Right lobe of liver (tissue), 4 donors: ENCODE results near the gene UGT1A9.

Source experiments
- POLR2A ChIP-seq: fragments of 450-650 bp; IDR thresholded peaks from one replicate; pipeline ENCODE4 v1.6.1; 2017; ENCODE audit warnings: antibody characterized with exemption, mild to moderate bottlenecking
- TF ChIP-seq, protein P1 (sequence below), 4 donors: fragments of 200-600 bp in 3 of 4; fragments of 450-650 bp in 1 of 4; IDR thresholded peaks; one replicate each; pipeline versions ENCODE4 v1.5.1 to v1.8.0; 2016 to 2022; ENCODE audit warnings: antibody characterized with exemption in 4 of 4, mild to moderate bottlenecking in 2 of 4
- donor health status: DM: no; HTN: no; CAD: no.
- donor health status: DM: no; HTN: no; CAD: no.
- donor health status: DM: no; HTN: yes; CAD: no.

DNA sequence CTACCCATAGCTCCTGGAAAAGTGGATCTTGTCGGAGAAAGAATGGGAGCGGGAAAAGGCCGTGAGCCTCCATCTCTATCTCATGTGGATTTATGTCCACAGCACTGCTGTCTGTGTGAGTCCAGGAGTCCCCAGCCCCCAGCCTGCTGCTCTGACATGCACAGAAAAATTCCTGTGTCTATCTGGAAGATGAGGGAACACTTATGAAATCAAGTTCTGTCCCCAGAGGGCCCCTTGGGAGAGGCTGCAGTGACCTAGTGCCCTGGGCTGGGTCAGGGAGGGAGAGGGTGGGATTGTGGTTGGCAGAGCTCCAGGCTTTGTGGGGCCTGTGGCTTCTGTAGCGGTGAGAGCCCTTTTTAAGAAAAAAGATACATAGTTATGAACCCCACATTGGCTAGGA is 145.1 kb downstream of the UGT1A9 start:
- TF ChIP-seq, protein P1, sequence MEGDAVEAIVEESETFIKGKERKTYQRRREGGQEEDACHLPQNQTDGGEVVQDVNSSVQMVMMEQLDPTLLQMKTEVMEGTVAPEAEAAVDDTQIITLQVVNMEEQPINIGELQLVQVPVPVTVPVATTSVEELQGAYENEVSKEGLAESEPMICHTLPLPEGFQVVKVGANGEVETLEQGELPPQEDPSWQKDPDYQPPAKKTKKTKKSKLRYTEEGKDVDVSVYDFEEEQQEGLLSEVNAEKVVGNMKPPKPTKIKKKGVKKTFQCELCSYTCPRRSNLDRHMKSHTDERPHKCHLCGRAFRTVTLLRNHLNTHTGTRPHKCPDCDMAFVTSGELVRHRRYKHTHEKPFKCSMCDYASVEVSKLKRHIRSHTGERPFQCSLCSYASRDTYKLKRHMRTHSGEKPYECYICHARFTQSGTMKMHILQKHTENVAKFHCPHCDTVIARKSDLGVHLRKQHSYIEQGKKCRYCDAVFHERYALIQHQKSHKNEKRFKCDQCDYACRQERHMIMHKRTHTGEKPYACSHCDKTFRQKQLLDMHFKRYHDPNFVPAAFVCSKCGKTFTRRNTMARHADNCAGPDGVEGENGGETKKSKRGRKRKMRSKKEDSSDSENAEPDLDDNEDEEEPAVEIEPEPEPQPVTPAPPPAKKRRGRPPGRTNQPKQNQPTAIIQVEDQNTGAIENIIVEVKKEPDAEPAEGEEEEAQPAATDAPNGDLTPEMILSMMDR (IDR thresholded peaks at IDR 0.05) = no peak
- TF ChIP-seq POLR2A = no peak
